ENCODE results near the gene PRKAG1.

DNA sequence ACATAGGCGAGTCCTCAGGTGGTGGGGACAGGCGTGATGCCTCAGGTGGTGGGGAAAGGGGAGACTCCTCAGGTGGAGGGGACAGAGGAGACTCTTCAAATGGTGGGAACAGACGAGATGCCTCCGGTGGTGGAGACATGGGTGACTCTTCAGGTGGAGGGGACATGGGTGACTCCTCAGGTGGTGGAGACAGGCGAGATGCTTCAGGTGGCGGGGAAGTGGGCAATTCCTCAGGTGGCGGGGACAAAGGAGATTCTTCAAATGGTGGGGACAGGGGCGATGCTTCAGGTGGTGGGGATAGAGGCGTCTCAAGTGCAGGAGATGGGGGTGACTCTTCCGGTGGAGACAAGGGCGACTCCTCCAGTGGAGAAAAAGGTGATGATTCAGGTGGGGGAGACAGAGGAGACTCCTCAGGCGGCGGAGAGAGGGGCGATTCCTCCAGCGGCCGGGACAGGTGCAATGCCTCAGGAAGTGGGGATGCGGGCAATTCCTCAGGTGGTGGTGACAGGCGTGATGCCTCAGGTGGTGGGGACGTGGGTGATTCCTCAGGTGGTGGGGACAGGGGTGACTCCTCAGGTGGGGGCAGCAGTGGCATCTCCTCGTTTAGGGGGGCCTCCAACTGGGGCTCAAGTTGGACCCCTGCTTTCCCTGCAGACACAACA is 33.3 kb upstream of the PRKAG1 start:
- TF ChIP-seq SIN3A (IDR thresholded peaks at IDR 0.05; ENCODE audit: borderline replicate concordance, insufficient read depth, low read length) (no peak), TAF1 (IDR thresholded peaks at IDR 0.05; ENCODE audit: borderline replicate concordance, insufficient read depth, low read length) (no peak)
